K562 (cell line): ENCODE measurements around the gene SS18L1. TPM values are rescaled to one million over a fixed set of nuclear protein-coding genes. Genes with fewer than 3 reads are reported as not detected.

Experiments used
- ATAC-seq: fragments of 200-7000 bp; cut with Tn5 transposase; 3 replicates; pipeline ENCODE4 v1.9.1; 2020; ENCODE audit warnings: moderate library complexity
- BruUV-seq: library from RNA; stranded (reverse); fragments of 400-500 nt; replicated peaks from 2 replicates; lab custom pipeline; 2021; lab: Mats Ljungman, UMichigan
- CTCF ChIA-PET: fragments of 300-600 bp; formaldehyde crosslinking; extraction: SDS; loops from one replicate; lab custom pipeline; 2021; ENCODE audit warnings: low intra/inter-chr PET ratio; lab: Yijun Ruan, JAX
- POLR2A ChIA-PET: fragments of 300-600, 350-650 bp; sonication (Branson Sonifier 250); formaldehyde crosslinking; extraction: SDS; loops from one replicate; lab custom pipeline; 2021; ENCODE audit warnings: antibody characterized with exemption, inconsistent platforms; lab: Yijun Ruan, JAX
- DNase-seq, 4 experiments: peaks; one replicate each; pipeline versions ENCODE4 v3.0.0 to v3.0.0-alpha.2; 2011 to 2018; ENCODE audit warnings: low spot score in 3 of 4, mixed read lengths in 3 of 4; ENCODE audit errors: extremely low read depth in 1 of 4
- FAIRE-seq: peaks from 2 replicates; lab custom pipeline; 2011; peaks lifted over from hg19 to GRCh38; lab: Jason Lieb, UNC
- H2AFZ ChIP-seq: 2 replicates; pipeline ENCODE4 v1.6.0; 2011; ENCODE audit warnings: low read depth, low read length, control low read depth, inconsistent platforms
- H3K27ac ChIP-seq: fragments of 200-600 bp; 3 replicates; pipeline ENCODE4 v1.8.0; 2011; ENCODE audit warnings: low read depth, mild to moderate bottlenecking, control low read depth, inconsistent platforms, low read length, moderate library complexity, mixed read lengths; ENCODE audit errors: extremely low read depth
- H3K27me3 ChIP-seq, 2 experiments: fragments of 300-600 bp in 1 of 2; 2 replicates in 1 of 2; 3 replicates in 1 of 2; pipeline versions ENCODE4 v1.6.0 to v1.8.0; 2011; ENCODE audit warnings: inconsistent platforms in 2 of 2, low read length in 2 of 2, mild to moderate bottlenecking in 1 of 2, mixed read lengths in 1 of 2, moderate library complexity in 1 of 2; ENCODE audit not compliant: control insufficient read depth in 2 of 2, insufficient read depth in 2 of 2
- H3K36me3 ChIP-seq: fragments of 300-600 bp; 3 replicates; pipeline ENCODE4 v1.8.0; 2011; ENCODE audit warnings: mild to moderate bottlenecking, low read length, inconsistent platforms; ENCODE audit not compliant: control insufficient read depth, insufficient read depth
- H3K4me1 ChIP-seq, 2 experiments: fragments of 200-600 bp in 1 of 2; replicated peaks in 1 of 2; 2 replicates in 1 of 2; 3 replicates in 1 of 2; pipeline versions ENCODE4 v1.5.1 to v1.8.0; 2011; ENCODE audit warnings: inconsistent platforms in 2 of 2, low read length in 2 of 2, mild to moderate bottlenecking in 1 of 2, mixed read lengths in 1 of 2, moderate library complexity in 1 of 2; ENCODE audit not compliant: control insufficient read depth in 2 of 2, insufficient read depth in 2 of 2
- H3K4me2 ChIP-seq: 2 replicates; pipeline ENCODE4 v1.6.1; 2011; ENCODE audit warnings: low read length, control low read depth, inconsistent platforms, mixed read lengths; ENCODE audit not compliant: insufficient read depth
- H3K4me3 ChIP-seq: fragments of 200-600 bp; sonication (generic), shearing (Covaris generic); 2 replicates; pipeline ENCODE4 v1.5.1; 2016; ENCODE audit warnings: control low read depth, inconsistent platforms
- H3K79me2 ChIP-seq: fragments of 200-600 bp; 3 replicates; pipeline ENCODE4 v1.8.0; 2011; ENCODE audit warnings: low read length, inconsistent platforms; ENCODE audit not compliant: control insufficient read depth, insufficient read depth
- H3K9ac ChIP-seq, 2 experiments: 2 replicates each; pipeline versions ENCODE4 v1.6.0 to v1.6.1; 2011; ENCODE audit warnings: low read depth in 2 of 2, low read length in 2 of 2, control low read depth in 1 of 2, inconsistent platforms in 1 of 2, mild to moderate bottlenecking in 1 of 2, mixed read lengths in 1 of 2; ENCODE audit not compliant: insufficient read depth in 1 of 2
- H3K9me1 ChIP-seq: one replicate; pipeline ENCODE4 v1.6.0; 2011; ENCODE audit warnings: inconsistent platforms, mild to moderate bottlenecking, low read length, moderate library complexity; ENCODE audit not compliant: control insufficient read depth, insufficient read depth
- H3K9me3 ChIP-seq: replicated peaks from 2 replicates; pipeline ENCODE4 v1.5.1; 2011; ENCODE audit warnings: low read depth, low read length, inconsistent platforms; ENCODE audit not compliant: control insufficient read depth, insufficient read depth
- H4K20me1 ChIP-seq: replicated peaks from 2 replicates; pipeline ENCODE4 v1.6.1; 2011; ENCODE audit warnings: low read length, inconsistent platforms, mixed read lengths; ENCODE audit not compliant: control insufficient read depth, insufficient read depth
- CREB1 ChIP-seq, 2 experiments: sonication (generic) in 1 of 2; formaldehyde crosslinking in 1 of 2; IDR thresholded peaks; 2 replicates each; pipeline versions ENCODE4 v1.6.1 to v1.8.0; 2012 to 2022; ENCODE audit warnings: inconsistent platforms in 1 of 2, mild to moderate bottlenecking in 1 of 2, missing genetic modification reagents in 1 of 2, moderate library complexity in 1 of 2
- MYBL2 ChIP-seq, 2 experiments: fragments of 450-650 bp in 1 of 2; sonication (generic) in 1 of 2; formaldehyde crosslinking in 1 of 2; IDR thresholded peaks; 2 replicates each; pipeline versions ENCODE4 v1.6.1 to v1.8.1; 2017 to 2022; ENCODE audit warnings: borderline replicate concordance in 1 of 2, inconsistent platforms in 1 of 2, low read depth in 1 of 2, mild to moderate bottlenecking in 1 of 2, missing genetic modification reagents in 1 of 2, moderate library complexity in 1 of 2
- POLR2G ChIP-seq: fragments of 200-400 bp; formaldehyde crosslinking; IDR thresholded peaks from 2 replicates; pipeline ENCODE4 v1.6.1; 2017; ENCODE audit warnings: low read depth, mild to moderate bottlenecking, antibody characterized with exemption, low read length, moderate library complexity
- WGBS: fragments of 100-300 bp; shearing (Covaris generic); methylation state at CpG from one replicate; pipeline ENCODE4 v1.1.6; 2016; ENCODE audit warnings: low coverage, mixed read lengths; ENCODE audit not compliant: insufficient coverage; ENCODE audit errors: missing lambda C conversion rate; 5-methylcytosine and 5-hydroxymethylcytosine counted together
- in situ Hi-C: fragments of 300-500 bp; cut with MboI; formaldehyde crosslinking; loops from 4 replicates; pipeline ENCODE4 v1.15.0; 2018; ENCODE audit warnings: inconsistent platforms, mixed read lengths
- intact Hi-C: fragments of 100-400 bp; cut with micrococcal nuclease; formaldehyde crosslinking; loops from 2 replicates; pipeline ENCODE4 v1.14.2; 2022
- polyA plus RNA-seq, 8 experiments: library from polyadenylated mRNA; depleted of rRNA in 4 of 8; stranded (reverse) in 5 of 8; unstranded in 3 of 8; fragments of >200 nt; fragmentation: Nextera tagmentation in 2 of 8; fragmentation: Illumina TruSeq in 1 of 8; extraction: Ambion mirVana in 2 of 8; extraction: Trizol in 1 of 8; gene quantifications; 2 replicates each; pipeline versions ENCODE4 v1.2.1 to v1.2.3, GENCODE V29; 2011 to 2014; ENCODE audit warnings: inconsistent platforms in 1 of 8, missing spikeins in 1 of 8
- total RNA-seq, 7 experiments: library from RNA; depleted of rRNA in 6 of 7; stranded (reverse); fragments of >200 nt in 6 of 7; fragmentation: Illumina TruSeq in 2 of 7; extraction: Trizol in 2 of 7; gene quantifications; 2 replicates each; pipeline versions ENCODE4 v1.2.1 to v1.2.3, GENCODE V29; 2011 to 2021; ENCODE audit warnings: low replicate concordance in 1 of 7

Gene SS18L1
- total and polyA plus RNA-seq, 9 of the 15 experiments (the other 6 are each of a cell fraction or from before 2014, with no cell fraction given) = 2.7 to 28.3 (median 15.1) TPM

DNA sequence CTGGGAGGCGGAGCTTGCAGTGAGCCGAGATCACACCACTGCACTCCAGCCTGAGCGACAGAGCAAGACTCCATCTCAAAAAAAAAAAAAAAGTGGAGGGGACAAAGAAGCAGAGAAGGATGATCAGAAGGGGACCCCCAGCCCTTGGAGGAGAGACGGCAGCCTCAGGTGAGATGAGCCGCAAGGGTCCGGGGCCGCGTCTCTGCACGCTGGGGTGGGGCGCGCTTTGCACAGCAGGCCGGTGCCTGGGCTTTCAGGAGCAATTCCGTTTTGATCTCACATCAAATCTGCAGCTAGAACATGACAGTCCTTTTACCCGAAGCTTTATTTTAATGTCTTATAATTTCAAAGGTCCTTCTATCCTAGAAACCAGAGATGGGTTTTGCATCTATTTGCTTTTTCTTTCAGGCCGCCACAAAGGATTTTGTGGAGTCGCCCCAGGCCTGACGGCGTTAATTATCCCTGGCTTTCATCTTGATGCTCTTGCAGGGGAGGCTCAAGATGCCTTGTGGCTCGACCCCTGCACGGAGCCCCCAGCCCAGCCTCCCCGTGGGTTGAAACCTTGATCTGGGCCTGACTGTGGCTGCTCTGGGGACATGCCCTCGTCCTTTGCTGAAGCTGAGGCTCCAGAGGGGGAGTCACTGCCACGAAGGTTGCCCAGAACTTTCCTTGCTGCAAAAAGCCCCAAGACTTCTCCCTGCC, 59.3 kb downstream of the SS18L1 start:
- Histone ChIP-seq H3K4me1 (peaks cover 0 to 11% of the 10 kb centered on the region in 2 experiments; a peak in 1 of 5 replicates), H3K4me2 (no peak overlapping the region), H4K20me1 (no peaks in the 10 kb centered on the region), H3K9me1 (no peaks in the 10 kb centered on the region), H2AFZ (no peak overlapping the region), H3K79me2 (no peaks in the 10 kb centered on the region), H3K27ac (no peak overlapping the region), H3K27me3 (no peaks in the 10 kb centered on the region), H3K4me3 (no peak overlapping the region), H3K9me3 (no peaks in the 10 kb centered on the region), H3K36me3 (peaks cover 50% of the 10 kb centered on the region; the same call in 2 of the 3 replicates), H3K9ac (no peak overlapping the region)
- CTCF ChIA-PET = no interaction called here
- POLR2A ChIA-PET = interaction anchor here (0.6 to 0.9 kb wide), 3 partner anchors 21 to 237 kb away, joined by 3 read pairs; no protein-coding TSS in a partner anchor
- WGBS = 86% methylated on average over 14 of the region's 23 CpGs
- BruUV-seq = TSS peak; percentile 51
- FAIRE-seq = no peak
- intact Hi-C loops = no loop called here
- ATAC-seq = no peak
- TF ChIP-seq CREB1 (IDR thresholded peaks at IDR 0.05) = no peak
- TF ChIP-seq CREB1 (CRISPR knock-in tag; IDR thresholded peaks at IDR 0.05) = no peak
- no peak for TF ChIP-seq MYBL2 (IDR thresholded peaks at IDR 0.05; ENCODE audit: low read depth)
- no peak for TF ChIP-seq MYBL2 (CRISPR knock-in tag; IDR thresholded peaks at IDR 0.05; ENCODE audit: borderline replicate concordance)
- peak; percentile 20; the same call in 1 of the 2 replicates for TF ChIP-seq POLR2G
- in situ Hi-C loops = no loop called here
- DNase-seq = no peak
